Measurements from ENCODE around the gene ITGB8.
"Not testable (repeated sequence)": the region's sequence is repeated elsewhere in the genome, so short reads cannot be mapped to it uniquely, and the experiment has no call there.

The ITGB8 gene

DNA sequence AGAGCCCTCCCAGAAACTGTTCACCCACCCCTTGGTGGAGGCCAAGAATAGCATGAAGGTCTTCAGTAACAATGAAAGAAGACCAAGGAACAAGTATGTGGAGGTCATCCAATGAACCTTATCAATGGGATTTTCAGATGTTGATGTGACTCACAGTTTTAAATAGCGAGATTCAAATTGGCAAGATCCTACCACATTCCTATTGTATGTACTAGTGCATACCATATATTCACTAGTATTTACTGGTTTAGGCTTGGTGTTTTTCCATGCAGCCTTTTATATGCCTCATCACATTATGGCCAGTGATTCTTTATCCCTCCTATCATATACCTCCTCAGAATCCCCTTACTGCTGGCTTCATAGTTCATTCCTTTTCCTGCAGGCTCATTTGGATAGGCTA, 54.4 kb downstream of the ITGB8 start:
- no peak for DNase-seq

DNA sequence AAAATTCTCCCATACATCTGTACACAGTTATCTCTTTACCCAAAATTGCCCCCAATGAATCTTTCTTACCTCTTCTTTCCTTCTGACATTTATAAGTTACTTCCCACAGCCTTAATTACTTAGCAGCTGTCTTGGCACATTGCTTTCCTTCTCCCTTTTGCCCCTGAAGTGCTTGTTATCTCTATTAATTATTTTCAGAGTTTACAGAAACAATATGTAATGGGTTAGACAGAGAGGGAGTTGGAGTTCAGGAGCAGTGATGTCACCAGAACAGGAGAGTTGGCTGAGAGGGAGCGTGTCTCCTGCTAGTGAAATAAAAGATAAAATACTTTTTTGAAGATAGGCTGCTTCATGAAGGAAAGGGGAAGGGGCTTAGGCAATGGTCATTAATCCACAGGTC, 57.4 kb downstream of the ITGB8 start:
- no peak for DNase-seq

- DNase-seq: not testable (repeated sequence)
Measured at GRCh38 chr7:20389192-20389591, 58.5 kb downstream of the ITGB8 start.

DNA sequence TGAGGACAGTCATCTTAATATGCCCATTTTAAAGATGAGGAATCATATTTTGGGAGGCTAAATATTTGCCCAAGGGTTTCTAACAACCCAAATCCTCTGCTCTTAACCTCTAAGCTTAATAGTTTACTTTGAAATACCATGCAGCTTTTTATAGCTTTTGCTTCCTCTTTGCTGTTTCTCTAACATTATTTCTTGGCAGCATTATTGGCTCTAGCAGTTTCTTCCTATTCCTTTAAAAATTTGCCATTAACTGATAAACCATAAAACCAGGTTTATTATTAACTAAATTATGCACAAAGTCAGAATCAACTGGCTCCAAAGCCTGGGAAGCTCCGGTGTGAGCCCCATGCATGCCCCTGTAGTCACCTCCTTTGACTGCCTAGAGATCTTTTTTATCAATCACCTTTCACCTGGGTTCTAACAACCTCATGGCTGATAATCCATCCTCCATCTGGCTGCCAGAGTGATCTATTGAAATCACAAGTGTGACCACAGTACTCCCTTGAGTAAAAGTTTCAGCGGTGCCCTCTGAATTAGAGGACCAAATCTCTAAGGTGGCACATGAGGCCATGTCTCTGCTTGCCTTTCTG, 62.4 kb downstream of the ITGB8 start:
- DNase-seq: no peak

DNA sequence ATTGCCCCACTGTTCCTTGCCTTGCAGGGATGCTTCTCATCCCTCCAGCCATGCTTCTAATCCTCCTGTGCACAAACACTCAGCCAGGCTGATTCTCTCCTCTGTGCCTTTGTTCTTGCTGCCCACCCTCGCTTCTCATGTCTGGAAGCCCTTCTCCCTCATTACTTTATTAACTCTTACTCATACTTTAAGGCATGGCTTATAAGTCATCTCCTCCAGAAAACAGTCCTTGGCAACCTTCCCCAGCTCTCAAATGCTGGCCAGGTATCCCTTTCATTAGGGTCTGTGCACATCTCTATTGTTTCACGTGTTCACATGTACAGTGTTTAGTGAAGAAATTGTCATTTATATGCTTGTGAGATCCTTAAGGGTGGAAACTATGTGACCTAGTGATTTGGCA, 62.9 kb downstream of the ITGB8 start:
- DNase-seq: no peak

DNA sequence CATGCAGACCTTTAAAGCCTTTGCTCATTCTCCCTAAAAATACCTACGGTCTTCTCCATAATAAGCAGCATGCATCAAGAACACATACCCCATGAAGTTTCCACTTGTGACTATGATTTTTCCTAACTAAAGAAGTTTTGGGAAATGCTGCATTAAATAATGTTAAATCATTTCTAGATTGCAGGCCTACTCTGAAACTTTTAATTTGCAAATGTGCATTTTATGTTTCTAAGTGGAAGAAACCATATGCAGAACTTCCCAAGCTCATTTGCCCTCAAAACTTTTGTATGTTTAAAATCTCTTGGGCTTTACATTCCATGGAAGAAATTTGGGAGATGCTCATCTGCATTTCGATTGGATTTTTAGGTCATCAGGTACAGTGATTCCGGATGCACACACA, 63.6 kb downstream of the ITGB8 start:
- DNase-seq: no peak

GRCh38 chr7:20395104-20395503, 64.4 kb downstream of the ITGB8 start:
- no peak for DNase-seq

DNA sequence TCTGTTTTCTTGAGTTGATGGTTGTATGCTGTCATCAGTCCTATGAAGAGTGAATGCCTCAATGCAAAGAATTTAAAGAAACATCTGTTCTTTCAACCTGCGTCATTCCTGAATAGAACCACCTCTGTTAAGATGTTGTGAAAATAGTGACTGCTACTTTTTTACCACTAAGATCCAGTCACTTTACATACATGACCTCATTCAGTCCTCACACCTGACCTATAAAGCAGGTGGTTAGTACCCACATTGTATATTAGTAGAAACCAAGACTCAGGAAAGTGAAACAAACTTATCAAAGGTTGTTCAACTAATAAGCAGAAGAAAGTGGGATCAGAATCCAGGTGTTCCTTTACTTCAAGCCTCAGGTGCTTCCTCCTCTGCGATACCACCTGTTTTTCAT, 64.8 kb downstream of the ITGB8 start:
- DNase-seq: no peak

DNA sequence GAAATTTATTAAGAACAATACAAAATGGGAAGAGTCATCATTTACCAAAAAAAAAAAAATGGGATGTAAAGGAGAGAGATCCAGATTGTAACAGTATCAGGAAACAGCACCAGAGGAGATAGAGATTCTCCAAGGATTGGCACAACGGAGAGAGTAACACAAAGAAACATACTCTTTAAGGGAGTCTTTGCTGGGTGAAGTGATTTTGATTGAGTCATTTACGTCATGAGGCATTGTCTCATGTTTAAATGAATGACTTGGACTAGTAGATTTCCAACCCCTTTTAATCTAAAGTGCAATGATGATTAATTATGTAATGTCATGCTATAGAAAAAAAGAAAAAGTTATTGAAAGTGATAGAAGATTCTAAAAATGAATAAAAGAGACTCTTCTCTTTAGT, 68.8 kb downstream of the ITGB8 start:
- no peak for DNase-seq

DNA sequence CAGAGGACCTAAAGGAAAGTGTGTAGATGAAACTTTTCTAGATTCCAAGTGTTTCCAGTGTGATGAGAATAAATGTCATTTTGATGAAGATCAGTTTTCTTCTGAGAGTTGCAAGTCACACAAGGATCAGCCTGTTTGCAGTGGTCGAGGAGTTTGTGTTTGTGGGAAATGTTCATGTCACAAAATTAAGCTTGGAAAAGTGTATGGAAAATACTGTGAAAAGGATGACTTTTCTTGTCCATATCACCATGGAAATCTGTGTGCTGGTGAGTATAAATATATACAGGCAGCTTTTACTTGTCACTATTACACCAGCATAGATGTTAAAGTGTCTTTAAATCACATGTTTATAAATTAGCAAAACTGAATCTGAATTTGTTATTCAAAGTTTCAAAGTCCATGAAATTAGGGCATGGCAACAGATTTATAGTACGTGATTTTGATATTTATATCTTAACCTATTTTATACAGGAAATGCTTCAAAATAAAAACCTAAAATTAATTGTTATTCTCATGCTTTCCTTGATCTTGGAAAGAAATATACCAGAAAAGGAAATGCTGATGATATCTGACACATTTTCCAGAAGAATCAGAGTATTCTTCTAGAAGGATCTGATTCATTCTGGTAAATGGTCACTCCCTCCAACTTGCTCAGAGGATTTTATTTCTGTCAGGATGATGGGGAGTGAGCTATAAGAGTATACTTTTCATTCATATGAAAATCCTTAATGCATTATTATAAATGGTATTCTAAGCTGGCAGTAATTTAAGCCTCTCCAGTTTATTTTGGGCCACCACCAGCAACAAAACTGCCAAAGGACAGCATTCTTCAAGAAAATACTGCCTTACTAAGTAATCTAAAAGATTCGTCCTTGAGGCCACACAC, 71.4 kb downstream of the ITGB8 start:
- no peak for DNase-seq

- no peak for DNase-seq
Measured at GRCh38 chr7:20402747-20403230, 72.1 kb downstream of the ITGB8 start.

GRCh38 chr7:20403331-20403730, 72.6 kb downstream of the ITGB8 start:
- DNase-seq: peak in 1 of 2 experiments; percentile 74

DNA sequence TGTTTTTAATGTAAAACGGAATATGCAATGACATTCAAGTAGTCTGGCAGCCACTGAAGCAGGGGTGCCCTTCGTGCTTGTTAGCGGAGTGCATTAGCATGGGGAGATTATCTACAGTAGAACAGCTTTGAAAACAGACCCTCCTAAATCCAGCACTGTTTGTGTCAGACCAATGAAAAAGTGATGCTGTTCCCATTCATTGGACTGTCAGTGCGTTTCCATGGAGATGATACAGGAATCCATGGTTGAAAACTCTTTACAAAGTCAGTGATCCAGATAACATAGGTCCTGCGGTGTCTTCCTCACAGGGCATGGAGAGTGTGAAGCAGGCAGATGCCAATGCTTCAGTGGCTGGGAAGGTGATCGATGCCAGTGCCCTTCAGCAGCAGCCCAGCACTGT, 73.6 kb downstream of the ITGB8 start:
- DNase-seq: no peak

DNA sequence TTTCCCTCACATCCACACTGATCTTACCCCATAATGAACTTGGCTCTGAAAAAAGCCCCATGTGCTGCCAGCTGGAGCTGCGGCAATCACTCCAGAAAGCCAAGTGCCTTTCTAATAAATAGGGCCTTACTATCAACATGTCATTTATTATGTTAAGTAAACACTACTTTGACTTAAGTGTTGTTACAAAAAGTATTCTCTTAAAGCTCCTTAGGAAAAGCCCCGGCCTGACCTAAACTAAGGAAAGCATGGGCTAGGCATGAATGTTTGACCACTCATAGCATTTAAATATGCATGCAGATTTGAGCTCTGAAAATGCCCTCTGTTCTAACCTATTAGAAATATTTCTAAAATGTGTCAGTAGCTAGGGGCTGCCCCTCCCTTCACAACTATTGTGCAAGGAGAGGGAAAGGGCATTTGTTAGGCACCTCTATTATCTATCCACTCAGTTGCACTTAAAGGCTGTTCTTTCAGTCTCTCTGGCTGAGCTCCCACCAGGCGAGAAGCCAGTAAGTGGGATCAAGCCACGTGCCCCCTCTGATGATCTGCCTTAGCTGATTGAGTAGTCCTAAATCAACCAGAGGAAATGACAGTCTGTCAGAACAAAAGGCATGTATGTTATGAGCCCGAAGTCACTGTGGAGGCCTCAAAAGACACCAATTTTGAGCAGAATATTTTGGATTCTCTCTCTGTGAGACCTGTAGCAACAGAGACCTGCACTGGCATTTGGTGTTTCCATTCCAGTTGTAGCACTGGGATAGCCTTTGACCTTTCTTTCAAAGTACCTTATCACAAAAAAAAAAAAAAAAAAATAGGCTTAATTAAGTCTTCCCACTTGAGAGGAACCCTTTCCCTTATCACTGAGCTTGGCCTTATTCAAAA, 77.1 kb downstream of the ITGB8 start:
- peak; percentile 81 to 92 for DNase-seq

DNA sequence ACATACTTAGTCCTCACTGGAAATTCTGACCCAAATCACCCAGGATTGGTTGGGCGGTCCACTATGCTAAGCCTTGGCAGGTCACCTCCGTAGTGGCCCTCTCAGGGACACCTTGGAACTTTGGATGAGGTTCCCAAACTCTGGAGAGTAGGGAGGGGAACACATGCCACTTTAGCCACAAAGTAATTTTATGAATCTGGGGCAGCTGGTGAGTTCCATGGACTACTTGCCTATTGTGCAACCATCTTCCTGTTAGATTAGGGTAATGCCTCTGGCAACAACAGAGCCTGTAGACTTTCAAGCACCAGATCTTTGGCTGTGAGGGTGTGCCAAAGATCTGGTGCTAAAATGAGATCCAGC, 77.7 kb downstream of the ITGB8 start:
- peak; percentile 36 to 82 for DNase-seq

DNA sequence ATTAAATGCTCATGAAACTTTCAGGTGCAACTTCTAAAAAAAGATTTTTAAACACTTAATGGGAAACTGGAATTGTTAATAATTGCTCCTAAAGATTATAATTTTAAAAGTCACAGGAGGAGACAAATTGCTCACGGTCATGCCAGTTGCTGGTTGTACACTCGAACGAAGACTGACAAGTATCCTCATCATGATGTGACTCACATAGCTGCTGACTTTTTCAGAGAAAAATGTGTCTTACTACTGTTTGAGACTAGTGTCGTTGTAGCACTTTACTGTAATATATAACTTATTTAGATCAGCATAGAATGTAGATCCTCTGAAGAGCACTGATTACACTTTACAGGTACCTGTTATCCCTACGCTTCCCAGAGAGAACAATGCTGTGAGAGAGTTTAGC, 79.3 kb downstream of the ITGB8 start:
- DNase-seq: no peak

DNA sequence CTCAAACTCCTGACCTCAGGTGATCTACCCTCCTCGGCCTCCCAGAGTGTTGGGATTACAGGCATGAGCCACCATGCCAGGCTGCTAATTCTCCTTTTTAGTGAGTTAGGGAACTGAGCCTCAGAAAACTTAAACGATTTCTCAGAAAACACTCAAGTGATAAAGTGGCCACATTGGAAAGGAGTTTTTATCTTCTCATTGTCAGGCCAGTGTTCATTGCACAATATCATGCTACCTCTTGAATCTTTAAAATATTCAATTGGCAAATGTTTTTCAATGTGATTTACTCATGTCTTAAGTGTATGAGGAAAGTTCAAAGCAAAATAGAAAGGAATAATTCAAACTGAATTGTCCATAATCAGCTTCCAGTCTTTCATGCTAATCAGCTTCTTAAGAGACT, 80.7 kb downstream of the ITGB8 start:
- DNase-seq: no peak

- DNase-seq: no peak
Measured at GRCh38 chr7:20412032-20412431, 81.3 kb downstream of the ITGB8 start.

DNA sequence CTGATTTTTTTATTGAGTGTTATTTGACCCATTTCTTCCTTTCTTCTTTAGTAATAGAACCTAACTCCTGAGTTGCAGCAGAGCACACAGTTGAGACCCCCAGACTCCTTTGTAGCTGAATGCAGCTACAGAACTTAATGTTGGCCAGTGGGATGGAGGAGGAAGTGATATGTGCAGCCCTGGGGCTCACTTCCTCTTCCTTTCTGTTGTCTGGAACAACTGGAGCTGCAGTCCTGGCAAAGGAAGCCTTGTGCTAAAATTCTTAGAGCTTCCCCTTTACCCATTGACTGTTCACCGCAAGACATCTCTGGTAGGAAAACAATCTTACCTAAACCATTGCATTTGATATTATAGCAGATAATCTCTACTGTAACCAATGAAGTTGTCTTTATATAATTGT, 86.6 kb downstream of the ITGB8 start:
- DNase-seq: no peak

- no peak for DNase-seq
Measured at GRCh38 chr7:20417675-20418382, 87.1 kb downstream of the ITGB8 start.

- DNase-seq: no peak
Measured at GRCh38 chr7:20424500-20424899, 93.8 kb downstream of the ITGB8 start.

DNA sequence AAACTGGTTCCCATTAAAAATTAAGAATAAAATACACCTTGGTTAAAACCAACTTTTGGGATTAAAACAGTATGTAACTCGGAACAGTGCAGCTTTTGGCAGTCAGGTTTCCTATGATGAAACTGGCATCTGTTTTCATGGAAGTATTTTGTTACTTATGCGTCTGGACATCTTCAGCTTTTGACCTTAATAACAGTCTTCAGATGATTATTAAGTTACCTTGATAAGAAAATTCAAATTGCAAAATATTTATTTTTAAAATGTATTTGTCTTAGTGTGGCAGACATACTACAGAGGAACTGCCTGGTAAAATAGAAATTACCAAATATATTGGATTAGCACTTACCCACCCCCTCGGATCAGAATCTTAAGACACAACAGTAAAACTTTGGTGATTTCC, 100.0 kb downstream of the ITGB8 start:
- DNase-seq: no peak

DNA sequence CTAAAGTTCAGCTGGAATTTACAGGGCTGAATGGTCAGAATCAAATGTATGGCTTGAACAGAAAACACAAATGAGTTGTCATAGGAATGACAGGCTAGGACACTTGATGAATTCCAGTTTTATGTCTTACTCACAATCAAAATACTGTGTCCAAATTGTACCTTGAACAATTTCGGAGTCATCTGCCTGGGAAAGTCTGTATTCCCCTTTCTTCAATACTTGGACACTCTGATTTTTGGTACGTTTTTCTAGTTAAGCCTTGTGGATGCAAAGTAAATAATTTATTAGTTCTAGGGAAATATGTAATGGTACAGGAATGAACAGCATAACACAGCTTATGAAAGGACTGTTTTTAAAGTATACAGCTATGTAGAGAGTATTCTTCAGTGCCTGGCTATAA, 100.4 kb downstream of the ITGB8 start:
- DNase-seq: no peak

All from NCI-H446 (cell line).